GM12872 (cell line): Measurements from ENCODE around the gene ALG8.

Source experiments
- TF ChIP-seq, protein P1 (sequence below): IDR thresholded peaks from 3 replicates; pipeline ENCODE4 v1.5.1; 2011; ENCODE audit warnings: low read depth, mild to moderate bottlenecking, low read length, moderate library complexity; ENCODE audit not compliant: insufficient read depth

ALG8 gene

DNA sequence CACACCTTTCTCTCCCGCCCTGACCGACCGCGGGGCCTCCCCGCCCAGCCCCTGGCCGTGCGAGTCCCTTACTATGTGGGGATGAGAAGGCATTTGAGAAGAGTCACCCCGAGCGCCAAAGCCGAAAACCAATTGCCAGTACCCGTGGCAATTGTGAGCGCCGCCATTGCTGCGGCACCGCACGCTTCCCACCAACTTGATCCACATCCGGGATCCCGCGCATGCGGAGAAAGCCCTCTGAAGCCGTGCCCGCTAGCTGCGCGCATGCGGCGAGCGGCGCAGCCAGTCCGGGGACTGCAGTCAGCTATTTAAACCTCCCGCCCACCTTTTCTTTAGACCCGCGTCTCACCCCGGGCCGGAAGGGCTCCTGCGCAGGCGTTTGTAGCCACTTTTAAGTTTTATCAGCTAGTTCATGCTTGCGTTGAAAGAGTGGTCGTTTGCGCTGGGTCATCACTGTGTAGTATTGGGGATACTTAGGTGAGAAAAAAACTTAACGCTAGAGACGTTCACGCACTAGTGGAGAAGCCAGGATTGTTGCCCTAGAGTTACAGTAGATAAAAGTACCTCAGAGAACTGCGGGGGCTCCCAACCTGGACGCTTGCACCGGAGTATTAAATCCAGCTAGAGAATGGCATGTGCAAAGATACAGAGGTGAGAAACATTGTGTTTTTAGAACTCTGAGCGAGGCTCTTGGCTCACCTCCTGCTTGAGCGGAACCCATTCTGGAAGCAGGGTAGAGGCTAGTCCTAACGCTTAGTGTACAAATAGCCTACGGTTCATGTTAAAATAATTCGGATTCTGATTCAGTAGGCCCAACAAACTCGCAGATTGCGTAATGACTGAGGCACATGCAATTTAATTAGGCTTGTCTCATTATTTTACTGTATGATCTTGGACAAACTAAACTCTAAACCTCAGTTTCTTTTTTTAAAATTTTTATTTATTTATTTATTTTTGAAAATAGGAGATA, at the start of gene ALG8:
ALG8 (minus strand) TSS at position 205 of the 970 bp plus-strand sequence; CDS start at position 167, 38 bp downstream.
- TF ChIP-seq, protein P1, sequence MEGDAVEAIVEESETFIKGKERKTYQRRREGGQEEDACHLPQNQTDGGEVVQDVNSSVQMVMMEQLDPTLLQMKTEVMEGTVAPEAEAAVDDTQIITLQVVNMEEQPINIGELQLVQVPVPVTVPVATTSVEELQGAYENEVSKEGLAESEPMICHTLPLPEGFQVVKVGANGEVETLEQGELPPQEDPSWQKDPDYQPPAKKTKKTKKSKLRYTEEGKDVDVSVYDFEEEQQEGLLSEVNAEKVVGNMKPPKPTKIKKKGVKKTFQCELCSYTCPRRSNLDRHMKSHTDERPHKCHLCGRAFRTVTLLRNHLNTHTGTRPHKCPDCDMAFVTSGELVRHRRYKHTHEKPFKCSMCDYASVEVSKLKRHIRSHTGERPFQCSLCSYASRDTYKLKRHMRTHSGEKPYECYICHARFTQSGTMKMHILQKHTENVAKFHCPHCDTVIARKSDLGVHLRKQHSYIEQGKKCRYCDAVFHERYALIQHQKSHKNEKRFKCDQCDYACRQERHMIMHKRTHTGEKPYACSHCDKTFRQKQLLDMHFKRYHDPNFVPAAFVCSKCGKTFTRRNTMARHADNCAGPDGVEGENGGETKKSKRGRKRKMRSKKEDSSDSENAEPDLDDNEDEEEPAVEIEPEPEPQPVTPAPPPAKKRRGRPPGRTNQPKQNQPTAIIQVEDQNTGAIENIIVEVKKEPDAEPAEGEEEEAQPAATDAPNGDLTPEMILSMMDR, result no peak

DNA sequence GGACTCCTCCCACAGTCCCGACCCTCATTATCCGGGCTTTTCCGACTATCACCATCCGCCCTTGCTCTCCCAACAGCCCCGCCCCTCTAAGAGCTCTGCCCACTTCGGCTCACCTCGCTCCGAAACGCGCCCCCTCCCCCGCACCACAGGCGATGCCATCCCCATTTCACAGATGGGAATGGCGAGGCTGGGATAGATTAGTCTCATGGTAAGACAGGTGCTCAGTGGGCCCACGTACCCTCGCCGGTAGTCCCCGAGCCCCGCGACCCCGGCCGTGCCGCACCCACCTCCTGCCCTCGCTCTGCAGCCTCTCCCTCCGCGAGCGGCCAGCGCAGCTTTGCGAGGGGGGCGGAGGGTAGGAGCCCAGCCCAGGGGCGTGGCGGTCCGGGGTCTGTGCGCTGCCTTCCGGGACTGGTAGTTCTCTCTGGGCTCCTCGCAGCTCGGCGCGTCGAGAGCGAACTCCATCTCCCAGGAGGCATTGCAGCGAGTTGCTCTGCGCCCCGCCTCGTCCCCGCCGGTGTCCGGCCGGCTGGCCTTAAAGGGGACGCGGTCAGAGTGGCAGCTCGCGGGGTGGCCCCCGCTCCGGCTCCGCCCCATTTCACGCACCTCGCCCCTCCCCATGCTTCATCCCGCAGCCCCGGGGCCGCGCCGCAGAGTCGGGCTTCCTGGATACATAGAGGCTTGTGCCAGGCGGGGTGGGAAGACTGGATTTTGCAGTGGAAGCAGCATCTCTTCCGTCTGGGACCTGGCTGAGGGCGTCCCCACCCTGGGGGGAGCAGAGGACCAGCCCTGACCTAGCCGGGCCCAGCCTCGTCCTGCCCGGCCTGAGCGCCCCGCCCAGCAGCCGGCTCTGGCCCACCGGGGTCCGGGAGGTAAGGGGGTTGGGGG, 49.1 kb upstream of the ALG8 start, which contains the start of the genes KCTD21 and USP35:
KCTD21 (minus strand) TSS at position 341 of the 888 bp plus-strand sequence. CDS start 14,072 bp downstream, outside the sequence.
USP35 (plus strand) TSS at position 634 of the 888 bp plus-strand sequence. CDS start 7,327 bp downstream, outside the sequence.
- TF ChIP-seq, protein P1, result no peak

DNA sequence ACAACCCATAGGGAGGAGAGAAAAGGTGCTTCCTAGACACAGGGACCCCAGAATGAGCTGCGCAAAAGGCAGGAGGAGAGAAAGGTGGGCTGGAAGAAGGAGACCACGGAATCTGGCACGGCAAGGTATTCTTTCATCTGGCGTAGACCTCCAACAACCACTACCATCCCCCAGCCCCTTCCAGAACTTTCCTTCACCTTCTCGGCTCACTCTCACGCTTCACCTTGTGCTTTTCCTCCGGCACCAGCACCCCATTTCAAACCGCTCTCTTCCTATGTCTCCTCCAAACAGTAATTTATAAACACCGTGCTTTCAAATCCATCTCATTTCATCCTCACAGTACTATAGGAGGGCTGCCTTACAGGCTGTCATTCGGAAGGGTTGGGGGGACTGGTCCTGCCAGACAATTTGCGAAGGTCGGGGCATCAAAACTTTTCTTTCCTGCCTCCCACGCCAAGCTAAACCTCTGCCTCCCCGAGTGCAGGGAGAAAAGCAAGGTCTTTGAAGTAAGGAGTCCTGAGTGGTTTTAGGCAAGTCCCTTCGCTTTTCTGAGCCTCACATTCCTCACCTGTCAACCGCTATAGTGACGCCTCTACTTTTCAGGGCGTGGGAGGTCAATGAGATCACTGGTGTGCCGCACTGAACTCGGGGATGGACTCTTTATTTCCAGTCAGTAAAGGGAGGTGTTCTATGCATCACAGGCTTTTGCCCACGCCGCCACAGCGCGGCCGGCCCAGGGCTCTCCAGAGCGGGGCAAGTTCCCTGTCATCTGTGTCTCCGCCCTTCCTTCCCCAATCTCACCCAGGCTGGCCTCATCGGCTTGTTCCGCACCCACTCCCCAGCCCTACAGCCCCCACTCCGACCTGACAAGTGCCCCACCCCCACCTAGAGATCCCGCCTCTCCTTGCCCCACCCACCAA, 48.2 kb upstream of the ALG8 start:
- TF ChIP-seq, protein P1, result no peak

DNA sequence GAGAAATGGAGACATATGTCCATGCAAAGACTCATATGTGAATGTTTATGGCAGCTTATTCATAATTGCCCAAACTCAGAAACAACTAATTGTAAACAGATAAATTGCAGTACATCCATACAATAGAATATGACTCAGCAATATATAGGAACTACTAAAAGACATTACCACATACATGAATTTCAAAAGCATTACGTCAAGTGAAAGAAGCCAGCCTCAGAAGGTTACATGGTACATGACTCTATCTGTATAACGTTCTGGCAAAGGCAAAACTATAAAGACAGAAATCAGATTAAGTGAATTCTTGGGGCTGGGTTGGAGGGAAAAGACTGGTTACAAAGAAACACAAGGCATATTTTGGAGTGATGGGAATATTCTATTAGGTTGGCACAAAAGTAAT, 41.8 kb upstream of the ALG8 start:
- TF ChIP-seq, protein P1, result no peak

DNA sequence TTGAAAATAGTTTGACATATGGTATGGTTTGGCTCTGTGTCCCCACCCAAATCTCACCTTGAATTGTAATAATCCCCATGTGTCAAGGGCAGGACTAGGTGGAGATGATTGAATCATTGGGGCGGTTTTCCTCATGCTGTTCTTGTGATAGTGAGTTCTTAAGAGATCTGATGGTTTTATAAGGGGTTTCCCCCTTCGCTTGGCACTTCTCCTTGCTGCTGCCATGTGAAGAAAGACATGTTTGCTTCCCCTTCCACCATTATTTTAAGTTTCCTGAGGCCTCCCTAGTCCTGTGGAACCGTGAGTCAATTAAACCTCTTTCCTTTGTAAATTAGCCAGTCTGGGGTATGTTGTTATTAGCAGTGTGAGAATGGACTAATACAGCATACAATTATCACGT, 41.3 kb upstream of the ALG8 start:
- TF ChIP-seq, protein P1, result no peak

DNA sequence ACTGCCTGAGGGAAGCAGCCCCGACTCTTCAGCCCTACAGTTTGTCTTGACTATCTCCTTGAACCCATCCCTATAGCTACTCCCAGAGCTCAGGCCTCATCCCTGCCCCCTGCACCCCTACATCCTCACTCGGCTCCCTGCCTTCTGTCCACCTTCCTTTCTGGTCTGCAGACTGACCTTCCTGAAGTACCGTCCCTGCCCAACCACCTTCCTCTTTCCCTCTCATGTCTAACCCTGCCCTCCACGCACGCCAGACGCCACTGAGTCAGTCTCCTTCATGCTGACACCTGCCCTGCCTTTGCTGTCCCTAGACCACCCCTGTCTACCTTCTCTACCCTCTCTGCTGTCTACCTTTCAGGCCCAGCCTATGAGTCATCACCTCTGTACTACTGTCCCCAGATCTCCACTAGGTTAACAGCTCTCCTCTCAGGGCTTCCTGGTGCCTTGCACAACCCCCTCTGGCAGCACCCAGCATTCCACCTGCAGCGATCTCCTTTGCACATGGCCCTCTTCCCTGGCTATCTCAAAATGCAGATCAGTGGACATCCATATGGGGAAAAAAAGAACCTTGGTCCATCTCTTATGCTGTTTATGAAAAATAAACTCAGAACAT, 40.1 kb upstream of the ALG8 start:
- TF ChIP-seq, protein P1, result no peak
